ENCODE data around the gene CHCHD4.

Gene CHCHD4

GRCh38 chr3:14152963-14153355 lies 28.3 kb upstream of the CHCHD4 start:
- Histone ChIP-seq H3K4me3 (ENCODE audit: low read depth, low read length) (no peak overlapping the region), H3K9me3 (ENCODE audit: severe bottlenecking) (no peaks in the 10 kb centered on the region), H3K27me3 (ENCODE audit: insufficient read depth, low read depth, severe bottlenecking) (no peaks in the 10 kb centered on the region), H3K36me3 (peaks cover 46% of the 10 kb centered on the region), H3K27ac (no peak overlapping the region)
- no peak for DNase-seq
- no peak for TF ChIP-seq CTCF (IDR thresholded peaks at IDR 0.05; ENCODE audit: low read depth, low read length)

DNA sequence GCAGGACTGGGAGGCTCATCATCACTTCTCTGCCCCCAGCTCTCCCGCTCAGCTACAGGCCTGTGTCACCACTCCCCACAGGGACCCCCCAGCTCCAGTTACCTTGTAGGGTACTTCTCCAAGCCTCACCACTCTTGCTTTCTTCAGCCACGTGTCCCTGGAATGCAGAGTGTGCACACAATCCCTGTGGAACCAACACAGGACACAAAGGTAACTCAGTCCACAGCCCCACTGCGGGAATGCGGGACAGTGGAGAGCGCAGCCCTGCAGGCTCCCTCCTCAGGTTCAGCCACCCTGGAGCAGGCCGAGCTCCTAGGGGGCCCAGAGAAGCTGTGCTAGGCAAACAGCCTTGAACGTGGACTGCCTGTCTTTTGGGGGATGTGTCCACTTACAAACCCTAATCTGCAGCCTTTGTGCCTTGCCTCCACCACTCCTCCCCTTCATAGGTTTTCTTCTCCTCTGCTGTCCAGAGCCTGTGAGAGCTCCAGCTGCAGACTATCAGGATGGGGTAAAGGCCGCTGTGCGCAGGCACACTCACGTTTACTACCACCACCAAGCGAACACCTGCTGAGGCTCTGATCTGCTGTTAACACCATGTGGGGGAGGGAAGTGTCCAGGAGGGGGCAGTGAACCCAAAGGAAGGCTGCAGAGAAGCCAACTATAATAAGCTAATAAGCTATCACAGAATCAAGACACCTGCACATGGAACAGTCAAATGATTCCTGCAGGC lies 27.7 kb upstream of the CHCHD4 start:
- Histone ChIP-seq H3K27me3 (ENCODE audit: insufficient read depth, low read depth, severe bottlenecking) (no peaks in the 10 kb centered on the region), H3K27ac (no peak overlapping the region), H3K9me3 (ENCODE audit: severe bottlenecking) (no peaks in the 10 kb centered on the region), H3K4me3 (ENCODE audit: low read depth, low read length) (no peak overlapping the region), H3K36me3 (peaks cover 44% of the 10 kb centered on the region)
- DNase-seq = peak; percentile 59
- peak; percentile 72 for TF ChIP-seq CTCF (IDR thresholded peaks at IDR 0.05; ENCODE audit: low read depth, low read length)

- TF ChIP-seq CTCF (IDR thresholded peaks at IDR 0.05; ENCODE audit: low read depth, low read length) = no peak
- peaks cover 50% of the 10 kb centered on the region for H3K36me3 ChIP-seq
- DNase-seq = no peak
- no peaks in the 10 kb centered on the region for H3K27me3 ChIP-seq (ENCODE audit: insufficient read depth, low read depth, severe bottlenecking)
- no peak overlapping the region for H3K27ac ChIP-seq
- no peak overlapping the region for H3K4me3 ChIP-seq (ENCODE audit: low read depth, low read length)
- H3K9me3 ChIP-seq (ENCODE audit: severe bottlenecking) = no peaks in the 10 kb centered on the region
Measured at GRCh38 chr3:14151471-14152083, 26.9 kb upstream of the CHCHD4 start.

DNA sequence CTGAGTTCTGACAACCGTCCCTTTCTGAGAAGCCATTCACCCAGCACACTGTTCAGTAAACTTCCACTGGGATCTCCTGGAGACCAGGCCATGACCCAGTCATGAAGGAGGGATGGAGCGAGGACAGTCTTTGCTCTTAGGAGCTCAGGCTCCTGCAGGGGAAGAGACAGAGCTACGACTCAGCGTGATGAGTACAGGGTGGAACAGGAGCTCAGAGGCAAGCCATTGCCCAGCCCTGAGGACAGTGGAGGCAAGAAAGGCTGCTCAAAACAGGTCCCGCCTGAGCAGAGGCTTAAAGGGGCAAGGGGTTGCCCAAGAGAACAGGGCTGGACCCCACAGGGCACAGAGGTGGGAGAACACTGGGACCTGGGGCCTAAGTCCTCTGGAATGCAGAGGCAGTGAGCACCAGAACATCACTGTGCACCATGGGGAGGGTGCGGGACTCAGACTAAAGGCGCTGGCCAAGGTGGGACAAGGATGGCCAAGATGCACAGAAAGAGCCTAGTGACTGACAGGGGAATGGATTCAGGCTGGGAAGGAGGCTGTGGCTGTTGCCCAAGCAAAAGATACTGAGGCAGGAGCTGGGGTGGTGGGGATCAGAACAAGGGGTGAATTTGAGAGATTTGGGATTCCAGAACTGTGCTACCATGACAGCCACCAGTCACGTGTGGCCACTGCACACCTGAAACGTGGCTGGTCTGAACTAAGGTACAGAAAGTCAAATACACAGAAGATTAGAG lies 26.0 kb upstream of the CHCHD4 start:
- Histone ChIP-seq H3K27ac (no peak overlapping the region), H3K27me3 (ENCODE audit: insufficient read depth, low read depth, severe bottlenecking) (no peaks in the 10 kb centered on the region), H3K36me3 (peaks cover 58% of the 10 kb centered on the region), H3K9me3 (ENCODE audit: severe bottlenecking) (no peaks in the 10 kb centered on the region), H3K4me3 (ENCODE audit: low read depth, low read length) (no peak overlapping the region)
- no peak for TF ChIP-seq CTCF (IDR thresholded peaks at IDR 0.05; ENCODE audit: low read depth, low read length)
- no peak for DNase-seq

- TF ChIP-seq CTCF (IDR thresholded peaks at IDR 0.05; ENCODE audit: low read depth, low read length) = no peak
- H3K36me3 ChIP-seq = peaks cover 60% of the 10 kb centered on the region
Measured at GRCh38 chr3:14150078-14150477, 25.4 kb upstream of the CHCHD4 start.

More at GRCh38 chr3:14150078-14150477, 25.4 kb upstream of the CHCHD4 start:
- H3K27ac ChIP-seq = no peak overlapping the region
- no peaks in the 10 kb centered on the region for H3K9me3 ChIP-seq (ENCODE audit: severe bottlenecking)
- no peak for DNase-seq
- no peak overlapping the region for H3K4me3 ChIP-seq (ENCODE audit: low read depth, low read length)
- H3K27me3 ChIP-seq (ENCODE audit: insufficient read depth, low read depth, severe bottlenecking) = no peaks in the 10 kb centered on the region
